Endothelial cell of umbilical vein (primary cell): ENCODE data around the gene UNC5CL. TPM values are rescaled to one million over a fixed set of nuclear protein-coding genes. Genes with fewer than 3 reads are reported as not detected.

Experiments
- BruUV-seq: library from RNA; stranded (reverse); fragments of 400-500 nt; replicated peaks from 2 replicates; lab custom pipeline; 2021; lab: Mats Ljungman, UMichigan
- CTCF ChIA-PET: fragments of 300-600, 350-600 bp; sonication (Branson Sonifier 250); formaldehyde crosslinking; loops from one replicate; lab custom pipeline; 2021; ENCODE audit warnings: antibody characterized with exemption, inconsistent platforms; lab: Charles Lee
- POLR2A ChIA-PET: fragments of 300-600, 350-600 bp; sonication (Branson Sonifier 250); formaldehyde crosslinking; loops from one replicate; lab custom pipeline; 2021; ENCODE audit warnings: antibody characterized with exemption, inconsistent platforms; lab: Charles Lee
- DNase-seq: peaks from one replicate; pipeline ENCODE4 v3.0.0-alpha.2; 2011; ENCODE audit warnings: low read depth, low spot score
- FAIRE-seq: peaks from 2 replicates; lab custom pipeline; 2011; peaks lifted over from hg19 to GRCh38; lab: Jason Lieb, UNC
- H2AFZ ChIP-seq: 2 replicates; pipeline ENCODE4 v1.6.0; 2012; ENCODE audit warnings: low read depth, low read length, control low read depth, inconsistent platforms
- H3K27ac ChIP-seq: 2 replicates; pipeline ENCODE4 v1.5.1; 2011; ENCODE audit warnings: low read depth, mild to moderate bottlenecking, control low read depth, low read length, moderate library complexity; ENCODE audit not compliant: insufficient read depth
- H3K27me3 ChIP-seq, 2 experiments: 2 replicates each; pipeline versions ENCODE4 v1.6.0 to v1.6.1; 2011; ENCODE audit warnings: low read length in 2 of 2, mixed read lengths in 1 of 2; ENCODE audit not compliant: control insufficient read depth in 2 of 2, insufficient read depth in 2 of 2
- H3K36me3 ChIP-seq, 2 experiments: 2 replicates in 1 of 2; 3 replicates in 1 of 2; pipeline ENCODE4 v1.5.1; 2011; ENCODE audit warnings: low read length in 2 of 2, mild to moderate bottlenecking in 1 of 2, moderate library complexity in 1 of 2; ENCODE audit not compliant: control insufficient read depth in 2 of 2, insufficient read depth in 2 of 2; ENCODE audit errors: extremely low read depth in 1 of 2
- H3K4me1 ChIP-seq: 3 replicates; pipeline ENCODE4 v1.5.1; 2011; ENCODE audit warnings: mild to moderate bottlenecking, low read length; ENCODE audit not compliant: control insufficient read depth, insufficient read depth; ENCODE audit errors: extremely low read depth
- H3K4me2 ChIP-seq: 2 replicates; pipeline ENCODE4 v1.6.1; 2011; ENCODE audit warnings: low read length, control low read depth, mixed read lengths; ENCODE audit not compliant: insufficient read depth
- H3K4me3 ChIP-seq, 3 experiments: fragments of 200-600 bp in 1 of 3; sonication (generic), shearing (Covaris generic) in 1 of 3; replicated peaks in 1 of 3; 2 replicates each; pipeline ENCODE4 v1.5.1; 2011 to 2016; ENCODE audit warnings: control low read depth in 3 of 3, low read length in 3 of 3, mild to moderate bottlenecking in 2 of 3, inconsistent platforms in 1 of 3, low read depth in 1 of 3, moderate library complexity in 1 of 3; ENCODE audit not compliant: insufficient read depth in 1 of 3
- H3K79me2 ChIP-seq: 2 replicates; pipeline ENCODE4 v1.6.0; 2012; ENCODE audit warnings: low read length, inconsistent platforms; ENCODE audit not compliant: control insufficient read depth, insufficient read depth
- H3K9ac ChIP-seq: replicated peaks from 2 replicates; pipeline ENCODE3; 2011; ENCODE audit warnings: low read length, control low read depth; ENCODE audit not compliant: insufficient read depth; ENCODE audit errors: extremely low read depth
- H3K9me1 ChIP-seq: replicated peaks from 3 replicates; pipeline ENCODE4 v1.6.0; 2011; ENCODE audit warnings: mild to moderate bottlenecking, low read length; ENCODE audit not compliant: control insufficient read depth, insufficient read depth; ENCODE audit errors: extremely low read depth
- H3K9me3 ChIP-seq: replicated peaks from 2 replicates; pipeline ENCODE4 v1.5.1; 2012; ENCODE audit warnings: low read length, inconsistent platforms; ENCODE audit not compliant: control insufficient read depth, insufficient read depth
- H4K20me1 ChIP-seq: replicated peaks from 2 replicates; pipeline ENCODE3; 2011; ENCODE audit warnings: mild to moderate bottlenecking, low read length; ENCODE audit not compliant: control insufficient read depth, insufficient read depth; ENCODE audit errors: extremely low read depth
- CTCF ChIP-seq, 2 donors: IDR thresholded peaks; 1 replicate in 1 of 2; 2 replicates in 1 of 2; pipeline ENCODE4 v1.5.1; 2011; ENCODE audit warnings: low read length in 2 of 2, mild to moderate bottlenecking in 2 of 2, moderate library complexity in 2 of 2, control low read depth in 1 of 2, inconsistent platforms in 1 of 2, low read depth in 1 of 2; ENCODE audit not compliant: insufficient read depth in 1 of 2; ENCODE audit errors: extremely low read depth in 1 of 2
- FOS ChIP-seq: IDR thresholded peaks from 2 replicates; pipeline ENCODE4 v1.6.1; 2011; ENCODE audit warnings: mild to moderate bottlenecking, low read length, moderate library complexity, borderline replicate concordance; ENCODE audit not compliant: insufficient read depth
- GATA2 ChIP-seq: IDR thresholded peaks from 2 replicates; pipeline ENCODE4 v1.7.0; 2011; ENCODE audit warnings: low read depth, mild to moderate bottlenecking, moderate library complexity, mixed read lengths, low read length; ENCODE audit not compliant: insufficient read length, insufficient read depth
- MAX ChIP-seq: IDR thresholded peaks from 2 replicates; pipeline ENCODE4 v1.6.1; 2011; ENCODE audit not compliant: insufficient read depth, insufficient read length
- MYC ChIP-seq: IDR thresholded peaks from one replicate; pipeline ENCODE4 v1.6.1; 2011; ENCODE audit warnings: mild to moderate bottlenecking, low read depth, low read length
- POLR2A ChIP-seq: IDR thresholded peaks from 2 replicates; pipeline ENCODE4 v1.6.1; 2012; ENCODE audit warnings: low read depth, mild to moderate bottlenecking, control low read depth, low read length
- dilution Hi-C: fragments of 300-500 bp; cut with MboI; formaldehyde crosslinking; loops from one replicate; pipeline ENCODE4 v1.15.0; 2019; ENCODE audit warnings: low sequenced_read_pairs; ENCODE audit not compliant: extremely low pct_ligation_motif_present
- intact Hi-C: fragments of 100-400 bp; cut with micrococcal nuclease; formaldehyde crosslinking; loops from one replicate; pipeline ENCODE4 v1.10.0; 2022
- polyA plus RNA-seq, 4 experiments: library from polyadenylated mRNA; depleted of rRNA in 3 of 4; stranded (reverse) in 3 of 4; unstranded in 1 of 4; fragments of >200 nt; gene quantifications; 2 replicates each; pipeline versions ENCODE4 v1.2.1 to v1.2.3, GENCODE V29; 2011 to 2012; ENCODE audit warnings: missing spikeins in 1 of 4
- total RNA-seq: library from RNA; stranded (reverse); gene quantifications from 2 replicates; pipeline ENCODE4 v1.2.3, GENCODE V29; 2021

UNC5CL gene
- total and polyA plus RNA-seq, 2 donors (not counting 3 experiments of a cell fraction or from before 2014, with no cell fraction given): 0.14 to 0.20 TPM

GRCh38 chr6:41021832-41022231, 17.2 kb downstream of the UNC5CL start:
- POLR2A ChIA-PET: no interaction called here
- CTCF ChIA-PET: interaction anchor here (4.2 kb wide), 1 partner anchor 127 kb away, joined by 20 read pairs; no protein-coding TSS in a partner anchor

More at GRCh38 chr6:41021832-41022231, 17.2 kb downstream of the UNC5CL start:
- Histone ChIP-seq H3K9ac (no peak overlapping the region), H4K20me1 (no peaks in the 10 kb centered on the region), H3K27me3 (peaks cover 0 to 2% of the 10 kb centered on the region in 2 experiments), H3K4me1 (no peaks in the 10 kb centered on the region), H3K79me2 (no peaks in the 10 kb centered on the region), H3K9me1 (no peaks in the 10 kb centered on the region), H3K9me3 (no peaks in the 10 kb centered on the region), H2AFZ (no peak overlapping the region), H3K4me2 (no peak overlapping the region), H3K36me3 (no peaks in the 10 kb centered on the region), H3K4me3 (no peak overlapping the region), H3K27ac (no peak overlapping the region)
- DNase-seq: peak; percentile 37
- dilution Hi-C loops: no loop called here
- BruUV-seq: no TSS peak
- peak; percentile 59 for FAIRE-seq
- TF ChIP-seq MYC (no peak), CTCF (IDR thresholded peaks at IDR 0.05; ENCODE audit: extremely low read depth in 1 of 2, insufficient read depth in 1 of 2, low read depth in 1 of 2, low read length in 2 of 2) (peak in 1 of 2 donors; percentile 18), MAX (no peak), GATA2 (no peak), FOS (no peak), POLR2A (no peak)
- intact Hi-C loops: no loop called here
